ENCODE data around the gene KCNJ13.

Gene KCNJ13

DNA sequence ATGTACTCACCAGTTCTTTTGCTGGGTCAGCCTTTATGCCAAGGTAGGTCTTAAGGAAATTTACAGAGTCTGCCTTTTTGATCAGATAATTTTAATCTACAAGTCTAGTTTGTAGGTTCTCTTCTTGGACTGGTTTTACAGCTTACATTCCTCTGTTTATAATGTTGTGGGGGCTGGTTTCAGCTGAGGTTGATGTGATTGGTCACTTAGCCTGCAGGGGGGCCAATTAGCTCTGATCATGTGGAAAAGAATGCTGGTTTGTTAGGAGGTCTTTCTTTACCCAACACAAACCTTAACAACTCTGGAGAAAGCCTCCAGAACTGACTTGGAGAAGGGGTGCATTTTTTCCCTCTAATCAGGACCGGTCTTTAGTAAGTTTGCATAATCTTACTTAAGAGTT lies at the start of gene KCNJ13:
TSS of gene KCNJ13 (minus strand) at position 131 of the 400 bp plus-strand sequence. CDS start 5,203 bp downstream, outside the sequence.
- DNase-seq (ENCODE audit: low read depth in 2 of 2) = no peak

DNA sequence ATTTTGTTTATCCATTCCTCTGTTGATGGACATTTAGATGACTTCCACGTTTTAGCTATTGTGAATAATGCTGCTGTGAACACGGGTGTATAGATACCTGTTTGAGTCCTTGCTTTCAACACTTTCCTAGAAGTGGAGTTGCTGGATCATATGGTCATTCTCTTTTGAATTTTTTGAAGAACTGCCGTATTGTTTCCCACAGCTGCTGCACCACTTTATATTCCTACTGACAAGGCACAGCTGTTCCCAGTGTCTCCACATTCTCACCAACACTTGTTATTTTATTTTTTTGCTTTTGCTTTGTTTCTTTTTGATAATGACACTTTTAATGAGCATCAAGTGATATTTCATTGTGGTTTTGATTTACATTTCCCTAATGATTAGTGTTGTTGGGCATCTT lies 41.4 kb upstream of the KCNJ13 start:
- DNase-seq (ENCODE audit: low read depth in 2 of 2) = no peak

DNA sequence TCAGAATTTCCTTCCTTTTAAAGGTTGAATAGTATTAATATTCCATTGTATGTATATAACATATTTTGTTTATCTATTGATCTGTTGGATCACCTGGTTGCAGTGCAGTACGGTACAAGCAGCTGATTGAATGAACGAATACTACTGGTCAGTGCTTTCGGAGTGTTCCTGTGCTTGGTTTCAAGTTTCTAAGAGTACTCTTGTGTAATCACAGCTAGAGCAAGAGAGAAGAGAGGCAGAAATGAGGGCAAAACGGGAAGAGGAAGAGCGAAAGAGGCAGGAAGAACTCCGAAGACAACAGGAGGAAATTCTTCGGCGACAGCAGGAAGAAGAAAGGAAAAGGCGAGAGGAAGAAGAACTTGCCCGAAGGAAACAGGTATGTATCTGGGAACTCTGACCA lies 40.3 kb upstream of the KCNJ13 start:
- no peak for DNase-seq (ENCODE audit: low read depth in 2 of 2)

DNA sequence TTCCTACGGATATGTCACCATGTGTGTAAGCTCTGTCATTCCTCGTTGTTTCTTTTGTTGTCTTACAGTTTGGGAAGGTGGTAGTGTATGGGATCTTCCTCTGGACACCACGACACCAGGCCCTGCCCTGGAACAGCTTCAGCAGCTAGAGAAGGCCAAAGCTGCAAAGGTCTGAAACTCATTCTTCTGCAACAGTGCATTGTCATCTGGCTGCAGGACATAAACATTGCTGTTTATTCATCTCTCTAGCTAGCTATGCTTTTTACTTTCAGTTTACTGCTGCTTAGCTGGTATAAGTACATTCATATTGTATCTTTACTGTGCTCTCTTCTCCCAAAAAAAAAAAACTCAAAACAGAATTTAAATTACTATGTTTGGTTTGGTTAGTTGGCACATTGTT lies 39.2 kb upstream of the KCNJ13 start:
- no peak for DNase-seq (ENCODE audit: low read depth in 2 of 2)

DNA sequence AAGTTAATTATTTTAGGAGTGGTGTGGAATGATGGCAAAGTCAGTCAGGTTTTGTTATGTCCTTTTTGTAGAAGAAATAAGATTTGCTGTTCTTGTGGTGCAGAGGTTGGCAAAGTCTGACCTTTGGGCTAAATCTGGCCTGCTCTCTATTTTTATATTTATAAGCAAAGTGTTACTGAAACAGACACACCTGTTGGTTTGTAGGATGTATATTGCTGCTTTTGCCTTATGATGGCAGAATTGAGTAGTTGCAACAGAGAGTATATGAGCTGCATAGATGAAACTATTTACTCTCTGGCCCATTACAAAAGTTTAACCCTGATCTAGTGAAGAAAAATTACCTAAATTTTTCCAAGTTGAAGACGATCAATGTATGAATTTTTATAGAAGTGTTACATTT lies 34.1 kb upstream of the KCNJ13 start:
- no peak for DNase-seq (ENCODE audit: low read depth in 2 of 2)

DNA sequence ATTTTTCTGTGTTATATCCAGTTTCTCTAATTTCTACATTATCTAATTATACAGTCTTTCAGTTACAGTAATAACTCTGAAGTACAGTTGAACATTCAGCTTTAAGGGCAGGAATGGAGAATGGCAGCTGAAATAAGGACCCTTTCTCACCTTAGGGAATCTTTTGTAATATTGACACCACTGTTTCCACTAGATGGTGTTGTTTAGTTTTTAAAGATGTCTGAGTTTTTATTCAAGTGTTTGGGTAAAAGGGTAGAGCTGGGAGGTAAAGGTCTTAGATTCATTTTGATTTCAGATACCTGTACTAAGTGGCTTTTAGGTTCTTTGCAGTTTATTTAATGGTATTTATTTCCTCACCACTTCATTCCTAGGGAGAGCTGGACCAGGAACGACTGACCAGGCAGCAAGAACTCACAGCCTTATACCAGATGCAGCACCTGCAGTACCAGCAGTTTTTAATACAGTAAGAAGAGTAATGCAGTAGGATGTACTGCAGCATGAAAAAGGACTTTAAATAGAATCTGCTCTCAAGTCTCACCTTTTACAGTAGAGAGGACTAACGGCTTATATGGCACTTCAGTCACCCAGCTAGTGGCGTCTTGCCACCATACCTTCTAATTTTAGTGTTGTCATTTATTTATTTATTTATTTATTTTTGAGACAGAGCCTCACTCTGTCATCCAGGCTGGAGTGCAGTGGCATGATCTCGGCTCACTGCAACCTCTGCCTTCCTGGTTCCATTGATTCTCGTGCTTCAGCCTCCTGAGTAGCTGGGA lies 33.2 kb upstream of the KCNJ13 start:
- DNase-seq (ENCODE audit: low read depth in 2 of 2) = no peak

DNA sequence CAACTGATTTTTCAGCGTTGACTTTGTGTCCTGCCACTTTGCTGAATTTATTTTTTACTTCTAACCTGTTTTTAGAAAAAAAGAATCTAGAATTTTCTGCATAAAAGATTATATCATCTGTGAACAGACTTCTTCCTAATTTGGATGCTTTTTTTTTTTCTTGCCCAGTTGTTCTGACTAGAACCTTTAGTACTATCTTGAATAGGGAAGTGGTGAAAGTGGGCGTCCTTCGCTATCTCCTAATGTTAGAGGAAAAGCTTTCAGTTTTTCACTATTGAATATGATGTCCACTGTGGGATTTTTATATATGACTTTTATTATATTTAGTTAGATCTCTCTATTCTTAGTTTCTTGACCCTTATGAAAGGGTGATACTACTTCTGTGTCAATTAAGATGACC lies 25.7 kb upstream of the KCNJ13 start:
- DNase-seq (ENCODE audit: low read depth in 2 of 2) = no peak

DNA sequence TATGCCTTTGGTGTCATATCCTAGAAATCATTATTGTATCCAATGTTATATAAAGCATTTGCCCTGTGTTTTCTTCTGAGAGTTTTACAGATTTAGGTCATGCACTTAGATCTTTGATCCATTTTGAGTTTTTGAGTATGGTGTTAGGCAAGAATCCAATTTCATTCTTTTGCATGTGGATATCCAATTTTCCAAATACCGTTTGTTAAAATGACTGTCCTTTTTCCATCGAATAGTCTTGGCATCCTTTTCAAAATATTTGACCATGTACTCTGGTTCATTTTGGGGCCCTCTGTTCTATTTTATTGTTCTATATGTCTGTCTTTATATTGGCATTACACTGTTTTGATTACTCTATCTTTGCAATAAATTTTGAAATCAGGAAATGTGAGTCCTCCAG lies 23.8 kb upstream of the KCNJ13 start:
- DNase-seq (ENCODE audit: low read depth in 2 of 2) = no peak

DNA sequence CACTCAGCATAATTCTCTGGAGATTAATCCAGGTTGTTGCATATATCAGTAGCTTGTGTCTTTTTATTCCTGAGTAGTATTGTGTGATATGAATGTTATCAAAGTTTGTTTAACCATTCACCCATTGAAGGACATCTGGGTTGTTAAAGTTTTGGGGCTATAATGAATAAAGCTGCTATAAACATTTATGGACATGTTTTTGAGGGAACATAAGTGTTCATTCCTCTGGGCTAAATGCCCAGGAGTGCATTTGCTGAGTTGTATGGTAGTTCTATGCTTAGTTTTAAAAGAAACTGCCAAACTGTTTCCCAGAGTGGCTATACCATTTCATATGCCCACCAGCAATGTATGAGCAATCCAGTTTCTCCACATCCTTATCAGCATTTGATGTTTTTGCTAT lies 21.8 kb upstream of the KCNJ13 start:
- no peak for DNase-seq (ENCODE audit: low read depth in 2 of 2)

DNA sequence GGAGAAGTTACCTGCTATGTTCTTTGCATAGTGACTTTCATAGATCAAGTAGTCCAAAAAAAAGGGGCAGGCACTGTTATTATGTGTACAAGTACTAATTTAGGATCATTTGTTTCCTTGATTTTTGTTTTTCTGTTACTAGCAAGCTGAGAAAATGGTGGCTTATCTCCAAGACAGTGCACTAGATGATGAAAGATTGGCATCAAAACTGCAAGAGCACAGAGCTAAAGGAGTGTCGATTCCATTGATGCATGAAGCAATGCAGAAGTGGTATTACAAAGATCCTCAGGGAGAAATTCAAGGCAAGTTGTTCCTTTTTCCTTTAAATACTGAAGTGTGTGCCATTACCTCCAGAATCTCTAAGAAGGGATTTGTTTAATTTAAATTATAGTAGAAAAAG lies 19.6 kb upstream of the KCNJ13 start:
- no peak for DNase-seq (ENCODE audit: low read depth in 2 of 2)

DNA sequence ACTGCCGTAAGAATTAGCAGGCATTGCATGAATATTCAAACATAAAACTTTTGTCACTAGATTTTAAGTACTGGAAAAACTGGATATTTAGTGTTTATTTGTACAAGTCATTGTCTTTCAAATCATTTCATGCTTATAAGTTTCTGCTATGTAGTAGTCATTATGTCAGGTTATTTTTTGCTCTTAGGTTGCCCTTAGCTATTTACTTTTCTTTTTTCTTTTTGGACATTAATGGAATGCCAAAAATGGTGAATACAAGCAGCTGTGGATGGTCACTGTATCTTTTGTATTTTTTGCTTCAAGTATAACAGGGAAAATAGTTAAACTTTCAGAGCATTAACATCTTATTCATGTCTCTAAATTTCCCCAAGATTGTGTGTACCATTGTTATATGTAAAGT lies 18.6 kb upstream of the KCNJ13 start:
- no peak for DNase-seq (ENCODE audit: low read depth in 2 of 2)

DNA sequence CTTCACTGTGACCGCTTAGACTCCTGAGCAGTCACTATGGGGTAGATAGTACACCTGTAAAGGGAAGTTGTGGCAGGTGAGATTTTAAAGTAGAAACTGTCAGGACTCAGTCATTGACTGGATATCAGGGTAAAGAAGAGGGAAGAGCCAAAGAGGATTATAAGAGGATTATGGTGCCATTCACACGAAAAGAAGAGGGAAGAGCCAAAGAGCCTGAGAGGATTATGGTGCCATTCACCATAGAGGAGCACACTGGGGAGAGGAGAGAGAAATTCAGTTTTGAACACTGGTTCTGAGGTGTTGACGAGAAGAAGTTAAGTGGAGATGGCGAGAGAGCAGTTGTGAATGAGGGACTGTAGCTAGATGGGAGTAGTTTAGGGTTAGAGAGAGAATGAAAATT lies 16.9 kb upstream of the KCNJ13 start:
- DNase-seq (ENCODE audit: low read depth in 2 of 2) = no peak

DNA sequence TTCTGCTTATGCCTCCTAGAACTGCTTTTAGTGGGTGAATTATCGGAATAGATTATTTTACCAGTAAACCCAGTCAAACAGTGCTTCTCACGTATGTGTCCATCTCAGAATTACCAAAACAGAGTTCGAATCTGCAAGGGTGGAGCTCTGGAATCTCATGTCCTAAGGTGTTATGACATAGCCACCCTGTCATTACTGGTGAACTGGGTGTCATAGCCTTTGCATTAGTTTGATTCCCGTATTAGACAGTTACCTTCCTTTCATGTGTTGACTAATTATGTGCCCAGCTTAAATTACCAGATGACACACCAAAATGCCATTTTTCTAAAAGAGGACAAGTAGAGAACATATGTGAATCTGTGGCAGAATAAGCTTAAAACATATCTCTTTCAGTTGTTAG lies 15.2 kb upstream of the KCNJ13 start:
- no peak for DNase-seq (ENCODE audit: low read depth in 2 of 2)

DNA sequence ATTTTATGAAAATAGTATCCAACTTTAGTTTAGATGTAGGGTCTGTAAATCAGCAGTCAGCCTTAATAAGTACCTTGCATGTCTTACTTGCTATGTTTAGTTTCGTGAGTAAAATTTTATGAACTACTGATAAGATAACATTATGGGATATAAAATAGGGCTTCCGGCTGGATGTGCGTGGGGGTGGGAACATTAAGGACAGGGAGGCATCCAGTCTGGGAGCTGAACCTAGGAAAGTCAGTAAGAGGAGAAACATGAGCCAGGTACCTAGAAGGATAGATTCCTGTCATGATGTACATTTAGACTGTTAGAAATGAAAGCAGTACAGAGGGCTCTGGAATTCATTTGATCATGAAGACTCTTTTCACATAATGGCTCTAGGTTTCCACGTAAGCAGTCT lies 12.7 kb upstream of the KCNJ13 start:
- no peak for DNase-seq (ENCODE audit: low read depth in 2 of 2)

DNA sequence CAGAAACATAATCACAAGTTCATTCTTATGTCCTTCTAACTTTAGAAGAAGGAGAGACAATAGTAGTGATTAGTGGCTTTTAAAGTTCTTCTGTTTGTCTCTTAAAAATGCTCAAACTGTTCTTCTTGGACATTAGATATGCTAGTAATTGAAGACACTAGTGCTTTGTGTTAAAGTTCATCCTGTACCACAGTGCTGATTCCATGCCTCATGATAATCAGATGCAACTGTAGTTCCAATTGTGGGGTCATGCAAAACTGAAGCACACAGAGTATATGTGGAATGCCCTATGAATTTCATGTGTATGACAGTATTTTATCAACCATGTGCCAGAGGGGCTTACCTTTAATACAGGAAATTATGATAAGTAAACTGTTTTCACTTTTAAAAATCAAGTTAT lies 11.4 kb upstream of the KCNJ13 start:
- no peak for DNase-seq (ENCODE audit: low read depth in 2 of 2)

DNA sequence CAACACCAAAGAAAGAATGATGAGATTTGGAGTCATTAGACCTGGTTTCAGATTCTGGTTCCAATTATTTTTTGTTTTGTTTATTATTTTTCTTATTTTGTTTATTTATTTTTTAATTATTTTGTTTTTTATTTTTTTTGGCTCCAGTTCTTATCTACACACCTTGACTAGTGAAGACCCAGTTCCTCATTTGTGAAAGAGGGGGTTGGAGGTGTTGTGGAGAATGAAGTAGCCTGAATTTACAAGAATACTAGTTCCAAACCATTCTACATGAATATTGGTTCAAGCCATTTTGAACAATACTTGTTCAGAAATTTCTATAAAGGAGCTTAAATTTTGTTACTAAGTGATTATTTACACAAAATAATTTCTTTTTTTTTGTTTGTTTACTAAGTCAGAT lies 6.9 kb upstream of the KCNJ13 start:
- DNase-seq (ENCODE audit: low read depth in 2 of 2) = no peak

DNA sequence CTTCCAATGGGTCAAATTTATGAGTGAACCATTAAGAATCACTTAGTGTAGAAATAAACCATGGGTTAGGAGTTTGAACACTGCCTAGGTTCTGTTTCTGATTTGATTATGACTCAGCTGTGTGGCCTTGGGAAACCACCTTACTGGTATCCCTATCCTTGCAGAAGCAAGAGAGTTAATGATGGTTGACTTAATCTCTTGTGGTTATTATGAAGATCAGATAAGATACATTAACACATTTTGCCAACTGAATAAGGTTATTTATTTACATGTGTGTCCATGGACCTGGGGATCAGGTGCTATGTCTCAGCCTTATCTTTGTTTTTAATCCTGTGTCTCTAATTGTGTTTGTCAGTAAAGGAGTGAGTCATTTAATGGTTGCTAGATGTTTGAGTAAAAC lies 5.4 kb upstream of the KCNJ13 start:
- no peak for DNase-seq (ENCODE audit: low read depth in 2 of 2)

DNA sequence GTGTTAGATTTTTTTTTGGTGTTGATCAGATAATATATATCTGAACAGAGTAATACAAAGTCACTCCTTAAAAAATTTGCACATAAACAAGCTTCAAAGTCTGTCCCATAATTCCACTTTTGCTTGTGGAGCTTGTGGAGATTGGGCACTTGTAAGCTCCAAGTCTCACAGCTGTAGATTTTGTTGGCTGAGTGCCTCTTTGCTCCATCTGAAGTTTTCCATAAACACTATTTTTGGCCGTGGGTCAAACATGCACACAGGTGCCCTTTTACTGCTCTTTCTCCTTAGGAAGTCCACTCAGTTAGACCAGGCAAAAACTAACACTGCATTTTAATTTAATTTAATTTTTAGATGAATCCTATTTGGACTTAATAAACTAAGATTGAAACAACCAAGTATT lies 3.6 kb upstream of the KCNJ13 start:
- DNase-seq (ENCODE audit: low read depth in 2 of 2) = no peak

DNA sequence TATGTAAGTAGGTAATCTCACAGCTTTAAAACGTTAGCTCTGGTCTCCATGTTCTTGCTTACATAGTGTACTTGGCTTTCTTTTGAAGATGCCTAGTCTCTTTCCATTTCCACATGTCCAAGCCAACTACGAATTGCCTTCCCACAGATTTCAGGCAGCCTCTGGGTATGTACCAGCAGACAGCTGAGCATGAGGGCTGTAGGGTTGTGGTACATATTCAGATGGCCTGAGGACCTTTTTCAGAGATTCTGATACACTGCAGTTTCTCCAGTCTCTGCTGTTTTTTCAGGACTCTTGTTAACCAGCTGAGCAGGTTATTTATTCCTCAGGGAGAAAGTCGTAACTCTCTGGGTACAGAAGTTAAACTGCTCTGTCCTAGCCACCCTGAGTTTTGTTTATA lies 3.1 kb upstream of the KCNJ13 start:
- DNase-seq (ENCODE audit: low read depth in 2 of 2) = no peak

DNA sequence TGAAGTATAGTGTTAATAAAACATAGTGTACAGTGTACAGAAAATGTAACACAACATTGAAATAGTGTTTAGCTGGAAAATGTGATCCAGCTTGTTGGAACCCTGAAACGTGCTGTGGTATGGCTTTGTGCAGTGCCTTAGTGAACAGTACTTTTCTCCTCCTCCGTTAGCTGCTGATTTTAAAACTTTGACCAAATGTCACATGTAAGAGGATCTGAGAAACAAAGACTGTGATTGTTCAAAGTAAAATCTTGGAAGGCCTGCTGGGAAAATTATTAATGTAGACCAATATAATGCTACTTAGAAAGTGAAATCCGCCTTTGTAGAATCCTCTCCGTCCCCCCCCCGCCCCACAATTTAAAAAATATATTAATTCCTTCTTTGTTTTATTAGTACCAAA lies 911 bp upstream of the KCNJ13 start:
- no peak for DNase-seq (ENCODE audit: low read depth in 2 of 2)

DNA sequence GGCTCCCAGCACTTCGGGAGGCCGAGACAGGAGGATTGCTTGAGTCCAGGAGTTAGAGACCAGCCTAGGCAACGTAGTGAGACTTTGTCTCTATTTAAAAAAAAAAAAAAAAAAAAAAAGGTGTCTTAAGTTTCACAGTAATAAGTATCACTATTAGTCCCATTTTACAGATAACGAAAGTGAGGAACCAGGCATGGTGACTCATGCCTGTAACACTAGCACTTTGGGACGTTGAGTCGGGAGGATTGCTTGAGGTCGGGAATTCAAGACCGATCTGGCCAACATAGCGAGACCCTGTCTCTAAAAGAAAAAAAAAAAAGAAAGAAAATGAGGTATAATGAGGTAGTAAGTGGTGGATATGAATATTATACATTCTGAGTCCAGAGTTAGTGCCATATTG lies 2.5 kb downstream of the KCNJ13 start:
- DNase-seq (ENCODE audit: low read depth in 2 of 2) = no peak

DNA sequence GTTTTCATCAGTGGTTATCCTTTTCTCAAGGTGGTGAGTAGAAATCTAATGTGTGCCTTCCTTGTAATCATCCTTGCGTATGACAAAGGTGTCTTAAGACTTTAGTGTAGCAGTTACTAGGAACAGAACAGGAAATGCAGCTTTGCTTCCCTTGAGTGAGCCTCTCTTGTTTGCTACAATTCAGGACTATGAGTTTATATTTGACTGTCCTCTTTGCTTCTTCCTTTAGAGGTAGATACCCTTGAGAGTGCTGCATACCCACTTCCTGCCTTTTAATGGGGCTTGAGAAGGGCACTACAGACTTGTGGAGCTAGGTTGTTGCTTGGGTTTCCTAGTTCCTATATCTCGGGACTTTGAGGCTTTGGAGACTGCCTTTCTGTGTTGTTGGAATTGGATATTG lies 3.8 kb downstream of the KCNJ13 start:
- DNase-seq (ENCODE audit: low read depth in 2 of 2) = no peak

DNA sequence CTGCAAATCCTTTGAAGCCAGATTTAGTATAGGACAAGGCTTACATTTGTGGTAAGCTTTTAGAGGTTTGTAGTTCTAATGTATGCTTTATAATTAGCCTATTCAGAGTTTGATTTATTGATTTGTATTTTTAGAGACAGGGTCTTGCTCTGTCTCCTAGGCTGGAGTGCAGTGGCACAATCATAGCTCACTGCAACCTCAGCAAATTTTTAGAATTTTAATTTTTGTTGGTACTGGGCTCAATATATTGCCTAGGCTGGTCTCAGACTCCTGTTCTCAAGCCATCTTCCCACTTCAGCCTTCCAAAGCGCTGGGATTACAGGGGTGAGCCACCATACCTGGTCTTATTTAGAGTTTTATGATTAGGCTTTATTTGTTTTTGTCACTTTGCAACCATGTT lies 4.5 kb downstream of the KCNJ13 start:
- no peak for DNase-seq (ENCODE audit: low read depth in 2 of 2)

DNA sequence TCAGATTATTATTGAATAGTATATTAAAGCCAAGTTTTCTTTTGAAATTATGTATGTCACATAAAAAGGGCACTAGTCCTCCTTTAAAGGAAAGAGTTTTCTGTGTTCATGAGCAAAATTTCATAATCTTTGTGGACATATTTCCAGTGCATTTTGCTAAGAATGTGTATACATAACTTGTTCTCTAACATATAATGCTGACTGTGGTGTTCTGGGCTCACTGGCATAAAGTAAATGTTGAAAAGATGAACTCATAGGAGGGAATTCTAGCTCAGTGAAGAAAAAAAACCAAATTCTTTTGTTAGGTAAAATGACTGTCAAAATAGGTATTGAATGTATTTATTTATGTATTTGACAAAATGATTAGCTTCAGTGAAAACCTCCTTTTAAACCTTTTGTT lies 6.2 kb downstream of the KCNJ13 start:
- DNase-seq (ENCODE audit: low read depth in 2 of 2) = no peak

All from stimulated activated CD8-positive, alpha-beta memory T cell treated with anti-CD3 and anti-CD28 coated beads, Interleukin-7, amount 100 ng/mL, for 1 hour (primary cell).